Keratinocyte (primary cell): ENCODE results near the gene PAM16. TPM values are rescaled to one million over a fixed set of nuclear protein-coding genes. Genes with fewer than 3 reads are reported as not detected.

Source experiments
- DNase-seq: peaks from one replicate; pipeline ENCODE4 v3.0.0-alpha.2; 2011; ENCODE audit warnings: low read depth, missing footprints, low spot score
- FAIRE-seq: peaks from 2 replicates; lab custom pipeline; 2011; peaks lifted over from hg19 to GRCh38; lab: Jason Lieb, UNC
- H2AFZ ChIP-seq: 2 replicates; pipeline ENCODE4 v1.6.0; 2012; ENCODE audit warnings: low read length, control low read depth, inconsistent platforms; ENCODE audit not compliant: control insufficient read depth
- H3K27ac ChIP-seq: 2 replicates; pipeline ENCODE4 v1.5.1; 2011; ENCODE audit warnings: low read length; ENCODE audit not compliant: control insufficient read depth, insufficient read depth
- H3K27me3 ChIP-seq: 3 replicates; pipeline ENCODE4 v1.6.0; 2011; ENCODE audit warnings: low read length; ENCODE audit not compliant: control insufficient read depth, insufficient read depth; ENCODE audit errors: extremely low read depth
- H3K36me3 ChIP-seq, 2 experiments: 2 replicates in 1 of 2; 3 replicates in 1 of 2; pipeline ENCODE4 v1.5.1; 2011; ENCODE audit warnings: low read length in 2 of 2, mild to moderate bottlenecking in 1 of 2; ENCODE audit not compliant: control insufficient read depth in 2 of 2, insufficient read depth in 2 of 2; ENCODE audit errors: extremely low read depth in 1 of 2
- H3K4me1 ChIP-seq: 3 replicates; pipeline ENCODE4 v1.5.1; 2011; ENCODE audit warnings: low read length; ENCODE audit not compliant: control insufficient read depth, insufficient read depth; ENCODE audit errors: extremely low read depth
- H3K4me2 ChIP-seq: 3 replicates; pipeline ENCODE4 v1.6.0; 2011; ENCODE audit warnings: low read depth, low read length; ENCODE audit not compliant: control insufficient read depth, insufficient read depth; ENCODE audit errors: extremely low read depth
- H3K4me3 ChIP-seq, 3 experiments: fragments of 200-600 bp in 1 of 3; sonication (generic) in 1 of 3; 2 replicates in 2 of 3; 3 replicates in 1 of 3; pipeline ENCODE4 v1.5.1; 2011 to 2016; ENCODE audit warnings: low read length in 3 of 3, mild to moderate bottlenecking in 3 of 3, control low read depth in 2 of 3, inconsistent platforms in 1 of 3, low read depth in 1 of 3, mixed read lengths in 1 of 3, mixed run types in 1 of 3, moderate library complexity in 1 of 3; ENCODE audit not compliant: control insufficient read depth in 2 of 3, insufficient read depth in 2 of 3; ENCODE audit errors: extremely low read depth in 1 of 3
- H3K79me2 ChIP-seq: 2 replicates; pipeline ENCODE4 v1.6.0; 2012; ENCODE audit warnings: low read length; ENCODE audit not compliant: control insufficient read depth, insufficient read depth
- H3K9ac ChIP-seq: 3 replicates; pipeline ENCODE4 v1.6.0; 2011; ENCODE audit warnings: low read length; ENCODE audit not compliant: control insufficient read depth, insufficient read depth; ENCODE audit errors: extremely low read depth
- H3K9me1 ChIP-seq: 3 replicates; pipeline ENCODE4 v1.6.0; 2011; ENCODE audit warnings: low read length; ENCODE audit not compliant: control insufficient read depth, insufficient read depth; ENCODE audit errors: extremely low read depth
- H3K9me3 ChIP-seq: 2 replicates; pipeline ENCODE4 v1.5.1; 2012; ENCODE audit warnings: low read depth, low read length; ENCODE audit not compliant: control insufficient read depth
- H4K20me1 ChIP-seq: 3 replicates; pipeline ENCODE4 v1.6.0; 2011; ENCODE audit warnings: low read length; ENCODE audit not compliant: control insufficient read depth, insufficient read depth; ENCODE audit errors: extremely low read depth
- EZH2 ChIP-seq: IDR thresholded peaks from one replicate; pipeline ENCODE4 v1.6.1; 2012; ENCODE audit warnings: inconsistent platforms, mild to moderate bottlenecking, low read length, moderate library complexity
- dilution Hi-C: fragments of 300-500 bp; cut with MboI; formaldehyde crosslinking; loops from one replicate; pipeline ENCODE4 v1.7.0; 2020; ENCODE audit warnings: low sequenced_read_pairs; ENCODE audit not compliant: extremely low pct_ligation_motif_present
- polyA plus RNA-seq, 5 experiments: library from polyadenylated mRNA; depleted of rRNA in 3 of 5; stranded (reverse) in 3 of 5; stranded (forward) in 1 of 5; unstranded in 1 of 5; fragments of >200 nt; gene quantifications; 1 replicate in 1 of 5; 2 replicates in 3 of 5; 3 replicates in 1 of 5; pipeline versions ENCODE4 v1.2.1 to v1.2.3, GENCODE V29; 2011 to 2012; ENCODE audit warnings: missing spikeins in 2 of 5, low read depth in 1 of 5, low replicate concordance in 1 of 5
- TF ChIP-seq, protein P1 (sequence below), 3 experiments: IDR thresholded peaks in 1 of 3; conservative IDR thresholded peaks in 1 of 3; optimal IDR thresholded peaks in 1 of 3; 2 replicates in 2 of 3; 3 replicates in 1 of 3; pipeline versions ENCODE3 to v1.5.1; 2011; ENCODE audit warnings: low read length in 3 of 3, mild to moderate bottlenecking in 3 of 3, moderate library complexity in 2 of 3, control low read depth in 1 of 3, inconsistent platforms in 1 of 3; ENCODE audit not compliant: insufficient read depth in 2 of 3; ENCODE audit errors: extremely low read depth in 1 of 3

The PAM16 gene
- polyA plus RNA-seq, 1 donor (not counting 4 experiments of a cell fraction or from before 2014, with no cell fraction given), result 32.7 TPM

DNA sequence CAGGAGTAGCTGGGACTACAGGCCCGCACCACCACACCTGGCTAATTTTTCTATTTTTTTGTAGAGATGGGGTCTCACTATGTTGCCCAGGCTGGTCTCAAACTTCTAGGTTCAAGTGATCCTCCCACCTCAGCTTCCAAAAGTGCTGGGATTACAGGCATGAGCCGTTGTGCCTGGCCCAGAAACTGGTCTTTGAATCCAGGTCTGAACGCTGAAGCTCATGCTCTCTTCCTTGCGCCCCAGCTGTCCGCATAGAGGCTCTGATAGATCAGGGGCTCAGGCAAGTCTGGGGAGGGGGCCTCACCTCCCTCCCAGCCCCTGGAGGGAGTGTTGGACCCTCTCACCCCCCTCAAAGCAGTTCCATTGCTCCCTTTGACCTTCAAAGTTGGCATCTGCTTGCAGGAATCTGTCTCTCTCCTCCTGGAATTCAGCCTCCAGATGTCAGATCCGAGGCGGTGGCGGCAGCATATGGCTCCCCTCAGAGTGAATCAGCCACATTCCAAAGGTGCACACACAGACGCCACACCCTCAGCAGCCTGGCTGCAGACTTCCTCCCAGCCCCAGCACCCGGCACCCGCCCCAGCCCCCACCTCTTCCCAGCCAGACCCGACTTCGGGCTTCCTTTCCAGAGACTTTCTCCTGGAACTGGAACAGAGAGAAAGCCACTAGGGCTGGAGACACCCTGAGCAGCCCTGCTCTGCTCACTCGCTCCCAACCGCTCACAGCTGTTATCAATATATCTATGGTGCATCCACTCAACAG, 52.2 kb downstream of the PAM16 start:
- H4K20me1 ChIP-seq, result no peaks in the 10 kb centered on the region
- H3K9me3 ChIP-seq, result no peaks in the 10 kb centered on the region
- no peaks in the 10 kb centered on the region for H3K27me3 ChIP-seq
- no peak for TF ChIP-seq EZH2
- TF ChIP-seq, protein P1, sequence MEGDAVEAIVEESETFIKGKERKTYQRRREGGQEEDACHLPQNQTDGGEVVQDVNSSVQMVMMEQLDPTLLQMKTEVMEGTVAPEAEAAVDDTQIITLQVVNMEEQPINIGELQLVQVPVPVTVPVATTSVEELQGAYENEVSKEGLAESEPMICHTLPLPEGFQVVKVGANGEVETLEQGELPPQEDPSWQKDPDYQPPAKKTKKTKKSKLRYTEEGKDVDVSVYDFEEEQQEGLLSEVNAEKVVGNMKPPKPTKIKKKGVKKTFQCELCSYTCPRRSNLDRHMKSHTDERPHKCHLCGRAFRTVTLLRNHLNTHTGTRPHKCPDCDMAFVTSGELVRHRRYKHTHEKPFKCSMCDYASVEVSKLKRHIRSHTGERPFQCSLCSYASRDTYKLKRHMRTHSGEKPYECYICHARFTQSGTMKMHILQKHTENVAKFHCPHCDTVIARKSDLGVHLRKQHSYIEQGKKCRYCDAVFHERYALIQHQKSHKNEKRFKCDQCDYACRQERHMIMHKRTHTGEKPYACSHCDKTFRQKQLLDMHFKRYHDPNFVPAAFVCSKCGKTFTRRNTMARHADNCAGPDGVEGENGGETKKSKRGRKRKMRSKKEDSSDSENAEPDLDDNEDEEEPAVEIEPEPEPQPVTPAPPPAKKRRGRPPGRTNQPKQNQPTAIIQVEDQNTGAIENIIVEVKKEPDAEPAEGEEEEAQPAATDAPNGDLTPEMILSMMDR (optimal IDR thresholded peaks at IDR 0.05 in 1 of 3, IDR thresholded peaks at IDR 0.05 in 1 of 3, conservative IDR thresholded peaks at IDR 0.05 in 1 of 3; ENCODE audit: extremely low read depth in 1 of 3, insufficient read depth in 2 of 3, low read length in 3 of 3), result no peak
- peak overlapping the region in 1 of 3 experiments; percentile 16 for H3K4me3 ChIP-seq
- dilution Hi-C loops, result no loop called here
- no peak for DNase-seq
- peak overlapping the region; percentile 76 for H3K27ac ChIP-seq
- H3K36me3 ChIP-seq, result no peaks in the 10 kb centered on the region
- H3K9ac ChIP-seq, result peak overlapping the region; percentile 57
- no peaks in the 10 kb centered on the region for H3K9me1 ChIP-seq
- H2AFZ ChIP-seq, result peak overlapping the region; percentile 27
- H3K4me2 ChIP-seq, result peak overlapping the region; percentile 48
- H3K4me1 ChIP-seq, result peaks cover 29% of the 10 kb centered on the region
- no peaks in the 10 kb centered on the region for H3K79me2 ChIP-seq
- FAIRE-seq, result peak; percentile 90

GRCh38 chr16:4297480-4297879, 53.6 kb downstream of the PAM16 start:
- no peak overlapping the region for H2AFZ ChIP-seq
- H3K79me2 ChIP-seq, result no peaks in the 10 kb centered on the region
- H3K4me2 ChIP-seq, result peak overlapping the region; percentile 9
- no peaks in the 10 kb centered on the region for H3K36me3 ChIP-seq
- DNase-seq, result no peak
- H3K9ac ChIP-seq, result no peak overlapping the region
- peaks cover 31% of the 10 kb centered on the region for H3K4me1 ChIP-seq
- H3K9me1 ChIP-seq, result no peaks in the 10 kb centered on the region
- peak; percentile 48 for FAIRE-seq
- no peaks in the 10 kb centered on the region for H3K9me3 ChIP-seq
- dilution Hi-C loops, result no loop called here
- no peak overlapping the region for H3K4me3 ChIP-seq
- H4K20me1 ChIP-seq, result no peaks in the 10 kb centered on the region
- TF ChIP-seq, protein P1 (optimal IDR thresholded peaks at IDR 0.05 in 1 of 3, IDR thresholded peaks at IDR 0.05 in 1 of 3, conservative IDR thresholded peaks at IDR 0.05 in 1 of 3; ENCODE audit: extremely low read depth in 1 of 3, insufficient read depth in 2 of 3, low read length in 3 of 3), result no peak
- TF ChIP-seq EZH2, result no peak
- no peaks in the 10 kb centered on the region for H3K27me3 ChIP-seq
- H3K27ac ChIP-seq, result no peak overlapping the region
